Spleen (tissue), 11 donors: ENCODE results near the gene CHRNG. TPM values are rescaled to one million over a fixed set of nuclear protein-coding genes. Genes with fewer than 3 reads are reported as not detected.

Experiments
- DNase-seq: peaks from one replicate; pipeline ENCODE4 v3.0.0-alpha.2; 2020
- H3K27ac ChIP-seq, 8 donors: fragments of 200-600 bp; sonication (generic) in 7 of 8; 1 replicate in 4 of 8; 2 replicates in 4 of 8; pipeline versions ENCODE4 v1.5.0 to v1.8.0; 2016 to 2021; ENCODE audit warnings: inconsistent platforms in 4 of 8, mild to moderate bottlenecking in 4 of 8, moderate library complexity in 1 of 8
- H3K27me3 ChIP-seq, 7 donors: fragments of 200-600 bp; sonication (generic) in 6 of 7; replicated peaks in 1 of 7; 1 replicate in 4 of 7; 2 replicates in 3 of 7; pipeline versions ENCODE4 v1.5.0 to v1.8.0; 2016 to 2021; ENCODE audit warnings: inconsistent platforms in 3 of 7, mild to moderate bottlenecking in 1 of 7
- H3K36me3 ChIP-seq, 6 donors: fragments of 200-600 bp; sonication (generic) in 5 of 6; 1 replicate in 4 of 6; 2 replicates in 2 of 6; pipeline versions ENCODE4 v1.5.0 to v1.8.0; 2016 to 2021; ENCODE audit warnings: inconsistent platforms in 2 of 6
- H3K4me1 ChIP-seq, 6 donors: fragments of 200-600 bp; sonication (generic) in 5 of 6; 1 replicate in 3 of 6; 2 replicates in 3 of 6; pipeline versions ENCODE4 v1.5.0 to v1.8.0; 2016 to 2021; ENCODE audit warnings: inconsistent platforms in 3 of 6
- H3K4me3 ChIP-seq, 8 donors: fragments of 200-600 bp; sonication (generic) in 7 of 8; 1 replicate in 4 of 8; 2 replicates in 4 of 8; pipeline versions ENCODE4 v1.5.0 to v1.8.0; 2016 to 2021; ENCODE audit warnings: inconsistent platforms in 4 of 8, mild to moderate bottlenecking in 4 of 8, moderate library complexity in 2 of 8
- H3K9me3 ChIP-seq, 8 donors: fragments of 200-600 bp; sonication (generic) in 7 of 8; 1 replicate in 4 of 8; 2 replicates in 4 of 8; pipeline versions ENCODE4 v1.5.0 to v1.8.0; 2016 to 2021; ENCODE audit warnings: inconsistent platforms in 4 of 8
- POLR2A ChIP-seq, 3 donors: fragments of 450-650 bp; IDR thresholded peaks; one replicate each; pipeline ENCODE4 v1.5.1; 2017; ENCODE audit warnings: antibody characterized with exemption in 3 of 3, mild to moderate bottlenecking in 1 of 3
- POLR2AphosphoS5 ChIP-seq, 3 donors: sonication (generic); formaldehyde crosslinking; IDR thresholded peaks; one replicate each; pipeline ENCODE4 v1.5.1; 2017; ENCODE audit warnings: antibody characterized with exemption in 3 of 3
- WGBS, 5 donors: extraction: QIAGEN DNeasy Blood & Tissue Kit in 3 of 5; methylation state at CpG; one replicate each; pipeline versions ENCODE4 v1.1.5 to v1.1.7; 2013 to 2018; 5-methylcytosine and 5-hydroxymethylcytosine counted together
- intact Hi-C: fragments of 100-400 bp; cut with DNase I; formaldehyde crosslinking; loops from one replicate; pipeline ENCODE4 v1.15.0; 2023; ENCODE audit warnings: low total_unique reads
- polyA plus RNA-seq, 3 donors: library from polyadenylated mRNA; stranded (reverse); fragments of 200-250 nt; gene quantifications; one replicate each; pipeline ENCODE4 v1.2.1, GENCODE V29; 2013
- total RNA-seq, 7 donors: library from RNA; depleted of rRNA in 3 of 7; stranded (reverse); fragments of >200 nt in 3 of 7; fragmentation: NEBNext Ultra II Directional in 4 of 7; extraction: Animal tissue kit (Norgen Biotek cat#: 25700) in 4 of 7; gene quantifications; one replicate each; pipeline versions ENCODE4 v1.1.0 to v1.2.1, GENCODE V29; 2016 to 2021
- TF ChIP-seq, protein P1 (sequence below), 11 experiments: fragments of 200-600 bp in 7 of 11; fragments of 450-650 bp in 4 of 11; sonication (generic) in 4 of 11; IDR thresholded peaks in 8 of 11; conservative IDR thresholded peaks in 3 of 11; 1 replicate in 7 of 11; 2 replicates in 4 of 11; pipeline versions ENCODE4 v1.4.0 to v1.8.0; 2016 to 2021; ENCODE audit warnings: antibody characterized with exemption in 11 of 11, inconsistent platforms in 4 of 11, mild to moderate bottlenecking in 1 of 11
- donor health status: healthy with polysubstance abuse.
- donor health status: DM: no; HTN: no; CAD: no; lungs with moderate emphysema.
- donor health status: DM: no; HTN: no; CAD: no.
- donor health status: Bipolar disorder and iron deficiency.
- donor health status: healthy.
- donor health status: DM: no; HTN: no; CAD: no.
- donor health status: DM: yes; HTN: yes; CAD: no.

CHRNG gene
- total and polyA plus RNA-seq, 10 donors = 0.06 TPM; not detected in 9

DNA sequence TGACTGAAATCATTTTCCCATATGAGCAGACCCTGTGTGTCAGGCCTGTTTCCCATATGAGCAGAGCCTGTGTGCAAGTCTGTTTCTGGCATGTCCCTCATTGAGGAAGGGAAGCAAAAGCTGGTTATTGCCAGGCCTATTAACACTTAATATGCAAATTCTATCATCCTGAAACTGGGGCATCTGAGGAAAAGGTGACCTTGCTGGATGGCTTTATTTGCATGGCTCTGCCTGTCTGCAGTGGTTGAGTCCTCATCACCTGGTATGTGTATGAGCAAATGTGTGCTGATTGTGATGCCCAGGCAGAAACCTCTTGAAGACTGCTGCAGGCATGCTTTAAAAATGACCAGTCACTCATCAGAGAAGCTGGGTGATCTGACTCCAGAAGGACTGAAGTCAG is 42.2 kb downstream of the CHRNG start:
- no peak for DNase-seq
- Histone ChIP-seq H3K27ac (no peak overlapping the region), H3K9me3 (peaks cover 0 to 5% (median 0%) of the 10 kb centered on the region in 8 donors), H3K27me3 (no peaks in the 10 kb centered on the region), H3K4me3 (no peak overlapping the region), H3K4me1 (no peaks in the 10 kb centered on the region), H3K36me3 (peaks cover 0 to 77% (median 27%) of the 10 kb centered on the region in 6 donors)
- intact Hi-C loops = no loop called here
- no peak for TF ChIP-seq POLR2AphosphoS5 (IDR thresholded peaks at IDR 0.05)
- no peak for TF ChIP-seq POLR2A (IDR thresholded peaks at IDR 0.05)
- TF ChIP-seq, protein P1, sequence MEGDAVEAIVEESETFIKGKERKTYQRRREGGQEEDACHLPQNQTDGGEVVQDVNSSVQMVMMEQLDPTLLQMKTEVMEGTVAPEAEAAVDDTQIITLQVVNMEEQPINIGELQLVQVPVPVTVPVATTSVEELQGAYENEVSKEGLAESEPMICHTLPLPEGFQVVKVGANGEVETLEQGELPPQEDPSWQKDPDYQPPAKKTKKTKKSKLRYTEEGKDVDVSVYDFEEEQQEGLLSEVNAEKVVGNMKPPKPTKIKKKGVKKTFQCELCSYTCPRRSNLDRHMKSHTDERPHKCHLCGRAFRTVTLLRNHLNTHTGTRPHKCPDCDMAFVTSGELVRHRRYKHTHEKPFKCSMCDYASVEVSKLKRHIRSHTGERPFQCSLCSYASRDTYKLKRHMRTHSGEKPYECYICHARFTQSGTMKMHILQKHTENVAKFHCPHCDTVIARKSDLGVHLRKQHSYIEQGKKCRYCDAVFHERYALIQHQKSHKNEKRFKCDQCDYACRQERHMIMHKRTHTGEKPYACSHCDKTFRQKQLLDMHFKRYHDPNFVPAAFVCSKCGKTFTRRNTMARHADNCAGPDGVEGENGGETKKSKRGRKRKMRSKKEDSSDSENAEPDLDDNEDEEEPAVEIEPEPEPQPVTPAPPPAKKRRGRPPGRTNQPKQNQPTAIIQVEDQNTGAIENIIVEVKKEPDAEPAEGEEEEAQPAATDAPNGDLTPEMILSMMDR (IDR thresholded peaks at IDR 0.05 in 8 of 11, conservative IDR thresholded peaks at IDR 0.05 in 3 of 11) = no peak

- Histone ChIP-seq H3K27ac (peak overlapping the region in 1 of 8 donors; percentile 8), H3K36me3 (peaks cover 0 to 54% (median 27%) of the 10 kb centered on the region in 6 donors)
- 76 to 98% (median 81%) methylated on average over 6 of the region's 6 CpGs for whole genome bisulfite sequencing, 5 donors
These were observed 44.7 kb downstream of the CHRNG start for GRCh38 chr2:232584238-232584637.

DNA sequence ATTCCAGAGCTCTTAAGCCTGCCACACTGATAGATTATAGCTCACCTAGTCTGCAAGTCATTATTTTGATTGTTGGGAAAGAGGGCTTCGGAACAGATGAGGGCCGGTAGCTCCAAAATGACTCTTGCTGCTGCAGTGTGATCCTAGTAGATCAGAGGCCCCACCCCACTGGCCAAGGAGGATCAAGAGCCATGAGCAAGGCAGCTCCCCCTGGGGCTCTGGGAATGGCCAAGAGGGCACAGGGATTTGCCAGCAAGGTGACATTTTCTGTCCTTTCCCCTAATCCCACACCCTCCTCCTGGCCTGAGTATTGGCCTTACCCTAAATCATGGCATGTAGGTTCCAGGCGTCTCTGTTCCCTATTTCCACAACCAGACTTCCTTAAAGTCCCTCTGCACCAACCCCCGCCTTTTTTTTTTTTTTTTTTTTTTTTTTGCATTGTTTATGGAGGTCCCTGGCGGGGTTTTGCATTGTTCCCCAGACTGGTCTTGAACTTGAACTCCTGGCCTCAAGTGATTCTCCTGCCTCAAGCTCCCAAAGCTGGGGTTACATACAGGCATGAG is 47.5 kb downstream of the CHRNG start:
- TF ChIP-seq POLR2AphosphoS5 (IDR thresholded peaks at IDR 0.05) (no peak), POLR2A (IDR thresholded peaks at IDR 0.05) (no peak)
- TF ChIP-seq, protein P1 (IDR thresholded peaks at IDR 0.05 in 8 of 11, conservative IDR thresholded peaks at IDR 0.05 in 3 of 11) = no peak
- Histone ChIP-seq H3K4me3 (no peak overlapping the region), H3K36me3 (peaks cover 0 to 30% (median 12%) of the 10 kb centered on the region in 6 donors), H3K27me3 (no peaks in the 10 kb centered on the region), H3K9me3 (peaks cover 0 to 5% (median 0%) of the 10 kb centered on the region in 8 donors), H3K27ac (no peak overlapping the region), H3K4me1 (no peaks in the 10 kb centered on the region)
- no peak for DNase-seq
- 72 to 85% (median 82%) methylated on average over 5 of the region's 5 CpGs for WGBS, 5 donors
- intact Hi-C loops = no loop called here

More at GRCh38 chr2:232584238-232584637, 44.7 kb downstream of the CHRNG start:
- DNase-seq = no peak
- Histone ChIP-seq H3K27me3 (no peaks in the 10 kb centered on the region), H3K4me1 (no peaks in the 10 kb centered on the region), H3K4me3 (no peak overlapping the region), H3K9me3 (peaks cover 0 to 5% (median 0%) of the 10 kb centered on the region in 8 donors)
- TF ChIP-seq, protein P1 (IDR thresholded peaks at IDR 0.05 in 8 of 11, conservative IDR thresholded peaks at IDR 0.05 in 3 of 11) = no peak
- no peak for TF ChIP-seq POLR2A (IDR thresholded peaks at IDR 0.05)
- TF ChIP-seq POLR2AphosphoS5 (IDR thresholded peaks at IDR 0.05) = peak in 2 of 3 donors; percentile 33 to 35
- intact Hi-C loops = no loop called here

DNA sequence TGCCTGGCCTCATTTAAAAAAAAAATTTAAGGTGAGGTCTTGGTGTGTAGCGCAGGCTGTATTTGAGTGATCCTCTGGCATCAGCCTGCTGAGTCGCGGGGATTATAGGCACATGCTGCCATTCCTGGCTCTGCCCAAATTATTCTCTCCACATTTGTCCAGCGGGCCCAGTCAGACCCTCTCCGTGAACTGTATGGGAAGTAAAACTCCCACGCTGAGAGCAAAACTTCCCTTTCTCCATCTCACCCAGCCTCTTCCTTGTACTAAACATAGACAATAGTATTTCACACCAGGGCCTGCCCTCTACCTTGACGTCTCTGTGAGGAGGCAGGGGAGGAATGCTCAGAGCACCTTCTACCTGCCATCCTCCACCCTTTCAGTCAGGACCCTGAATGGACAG is 48.0 kb downstream of the CHRNG start:
- no peak overlapping the region for H3K4me3 ChIP-seq
- no peaks in the 10 kb centered on the region for H3K4me1 ChIP-seq
- H3K27me3 ChIP-seq = no peaks in the 10 kb centered on the region
- DNase-seq = no peak
- WGBS, 5 donors = 66 to 81% (median 70%) methylated on average over 7 of the region's 7 CpGs
- intact Hi-C loops = no loop called here
- no peak for TF ChIP-seq POLR2AphosphoS5 (IDR thresholded peaks at IDR 0.05)
- no peak for TF ChIP-seq POLR2A (IDR thresholded peaks at IDR 0.05)
- TF ChIP-seq, protein P1 (IDR thresholded peaks at IDR 0.05 in 8 of 11, conservative IDR thresholded peaks at IDR 0.05 in 3 of 11) = no peak
- H3K36me3 ChIP-seq = peaks cover 0 to 25% (median 8%) of the 10 kb centered on the region in 6 donors
- no peak overlapping the region for H3K27ac ChIP-seq
- peaks cover 0 to 5% (median 0%) of the 10 kb centered on the region in 8 donors for H3K9me3 ChIP-seq
